HS-27A (cell line): ENCODE results near the gene CACNB1.

Source experiments
- DNase-seq: peaks from one replicate; pipeline ENCODE4 v3.0.0-alpha.2; 2012; ENCODE audit warnings: low read depth, missing footprints

Gene CACNB1

GRCh38 chr17:39197380-39198185 lies at the start of gene CACNB1:
Gene CACNB1, minus strand, starts transcription at chr17:39197669. Its CDS starts 174 bp downstream, at chr17:39197495.
- DNase-seq = no peak

- DNase-seq = no peak
These were observed 48.8 kb upstream of the CACNB1 start for GRCh38 chr17:39246274-39246673.

- DNase-seq = no peak
These were observed 47.4 kb upstream of the CACNB1 start for GRCh38 chr17:39244600-39245570.

- no peak for DNase-seq
These were observed 46.6 kb upstream of the CACNB1 start for GRCh38 chr17:39244016-39244599.

GRCh38 chr17:39243155-39243554 lies 45.7 kb upstream of the CACNB1 start:
- no peak for DNase-seq

GRCh38 chr17:39240631-39241030 lies 43.2 kb upstream of the CACNB1 start:
- DNase-seq = no peak

GRCh38 chr17:39239640-39240314 lies 42.3 kb upstream of the CACNB1 start:
- DNase-seq = no peak

- DNase-seq = peak; percentile 35
These were observed 41.0 kb upstream of the CACNB1 start for GRCh38 chr17:39238311-39238972.

GRCh38 chr17:39237586-39237985 lies 40.1 kb upstream of the CACNB1 start:
- DNase-seq = no peak

GRCh38 chr17:39236981-39237441 lies 39.5 kb upstream of the CACNB1 start:
- DNase-seq = no peak

GRCh38 chr17:39236450-39236927 lies 39.0 kb upstream of the CACNB1 start:
- no peak for DNase-seq

- DNase-seq = no peak
These were observed 38.3 kb upstream of the CACNB1 start for GRCh38 chr17:39235555-39236449.

GRCh38 chr17:39231591-39232551 lies 34.4 kb upstream of the CACNB1 start:
- no peak for DNase-seq

- no peak for DNase-seq
These were observed 33.7 kb upstream of the CACNB1 start for GRCh38 chr17:39231091-39231561.

- no peak for DNase-seq
These were observed 32.9 kb upstream of the CACNB1 start for GRCh38 chr17:39230361-39230760.

- DNase-seq = no peak
These were observed 31.9 kb upstream of the CACNB1 start for GRCh38 chr17:39229274-39229913.

- DNase-seq = no peak
These were observed 30.0 kb upstream of the CACNB1 start for GRCh38 chr17:39227364-39227919.
